H1 (cell line): ENCODE measurements around the gene CYP2W1. TPM values are rescaled to one million over a fixed set of nuclear protein-coding genes. Genes with fewer than 3 reads are reported as not detected.

Source experiments
- CTCF ChIA-PET: fragments of 300-600 bp; sonication (Branson Sonifier 250); formaldehyde crosslinking; loops from one replicate; lab custom pipeline; 2021; ENCODE audit not compliant: partially characterized antibody; lab: Charles Lee
- POLR2A ChIA-PET: fragments of 300-600 bp; sonication (Branson Sonifier 250); formaldehyde crosslinking; loops from one replicate; lab custom pipeline; 2021; ENCODE audit warnings: inconsistent platforms; ENCODE audit not compliant: partially characterized antibody; lab: Charles Lee
- DNase-seq, 2 experiments: peaks; one replicate each; pipeline versions ENCODE4 v3.0.0 to v3.0.0-alpha.2; 2010 to 2022; ENCODE audit warnings: low spot score in 2 of 2, low read depth in 1 of 2, mixed read lengths in 1 of 2
- FAIRE-seq: peaks from 2 replicates; lab custom pipeline; 2011; peaks lifted over from hg19 to GRCh38; lab: Jason Lieb, UNC
- H2AFZ ChIP-seq: 2 replicates; pipeline ENCODE4 v1.8.1; 2012; ENCODE audit warnings: low read length, inconsistent platforms
- H2AK5ac ChIP-seq: 2 replicates; pipeline ENCODE4 v1.6.1; 2013; ENCODE audit warnings: low read depth, low read length
- H2BK120ac ChIP-seq: replicated peaks from 2 replicates; pipeline ENCODE3; 2013; ENCODE audit warnings: low read depth, low read length, inconsistent platforms
- H2BK12ac ChIP-seq: 2 replicates; pipeline ENCODE4 v1.6.1; 2013; ENCODE audit warnings: low read depth, low read length
- H2BK15ac ChIP-seq: 2 replicates; pipeline ENCODE4 v1.6.1; 2013; ENCODE audit warnings: low read length
- H2BK20ac ChIP-seq: 2 replicates; pipeline ENCODE4 v1.6.1; 2013; ENCODE audit warnings: low read length
- H2BK5ac ChIP-seq: 2 replicates; pipeline ENCODE4 v1.6.1; 2013; ENCODE audit warnings: low read depth, low read length
- H3K14ac ChIP-seq: 2 replicates; pipeline ENCODE4 v1.6.1; 2013; ENCODE audit warnings: inconsistent platforms; ENCODE audit not compliant: insufficient read length
- H3K18ac ChIP-seq: 2 replicates; pipeline ENCODE4 v1.6.1; 2013; ENCODE audit warnings: low read length; ENCODE audit errors: extremely low read depth
- H3K23ac ChIP-seq: 2 replicates; pipeline ENCODE4 v1.6.1; 2013; ENCODE audit warnings: inconsistent platforms; ENCODE audit not compliant: insufficient read length
- H3K23me2 ChIP-seq: 2 replicates; pipeline ENCODE4 v1.6.1; 2013; ENCODE audit warnings: low read depth, low read length
- H3K27ac ChIP-seq: 2 replicates; pipeline ENCODE4 v1.6.1; 2011; ENCODE audit warnings: low read depth, low read length, inconsistent platforms
- H3K27me3 ChIP-seq, 4 experiments: replicated peaks in 1 of 4; 1 replicate in 1 of 4; 2 replicates in 3 of 4; pipeline versions ENCODE4 v1.6.1 to v1.8.1; 2011 to 2013; ENCODE audit warnings: low read length in 3 of 4, mild to moderate bottlenecking in 3 of 4, inconsistent platforms in 2 of 4, mixed read lengths in 2 of 4, moderate library complexity in 1 of 4; ENCODE audit not compliant: control insufficient read depth in 3 of 4, insufficient read depth in 3 of 4; ENCODE audit errors: extremely low read depth in 1 of 4
- H3K36me3 ChIP-seq, 4 experiments: 2 replicates each; pipeline versions ENCODE4 v1.6.1 to v1.8.1; 2011 to 2013; ENCODE audit warnings: mild to moderate bottlenecking in 4 of 4, low read length in 3 of 4, moderate library complexity in 2 of 4, control low read depth in 1 of 4, inconsistent platforms in 1 of 4; ENCODE audit not compliant: insufficient read depth in 4 of 4, control insufficient read depth in 2 of 4
- H3K4ac ChIP-seq: replicated peaks from 2 replicates; pipeline ENCODE3; 2013; ENCODE audit warnings: low read length, low read depth, mixed read lengths, inconsistent platforms; ENCODE audit not compliant: insufficient read length
- H3K4me1 ChIP-seq, 4 experiments: replicated peaks in 1 of 4; 1 replicate in 1 of 4; 2 replicates in 3 of 4; pipeline versions ENCODE4 v1.6.1 to v1.8.1; 2011 to 2013; ENCODE audit warnings: low read length in 3 of 4, inconsistent platforms in 2 of 4, mixed read lengths in 1 of 4; ENCODE audit not compliant: insufficient read depth in 4 of 4, control insufficient read depth in 3 of 4
- H3K4me2 ChIP-seq, 2 experiments: 2 replicates each; pipeline versions ENCODE4 v1.6.1 to v1.8.1; 2011 to 2013; ENCODE audit warnings: low read depth in 2 of 2, low read length in 2 of 2, control low read depth in 1 of 2, inconsistent platforms in 1 of 2, mild to moderate bottlenecking in 1 of 2; ENCODE audit not compliant: insufficient read depth in 1 of 2
- H3K4me3 ChIP-seq, 4 experiments: fragments of 200-600, 300-600 bp in 1 of 4; sonication (generic), shearing (Covaris generic), sonication (Bioruptor Twin) in 1 of 4; 2 replicates each; pipeline versions ENCODE4 v1.5.1 to v1.8.1; 2011 to 2016; ENCODE audit warnings: low read length in 4 of 4, low read depth in 3 of 4, control low read depth in 2 of 4, inconsistent platforms in 2 of 4, mild to moderate bottlenecking in 2 of 4, mixed read lengths in 1 of 4, moderate library complexity in 1 of 4; ENCODE audit not compliant: insufficient read depth in 2 of 4; ENCODE audit errors: extremely low read depth in 1 of 4
- H3K56ac ChIP-seq: replicated peaks from 2 replicates; pipeline ENCODE3; 2013; ENCODE audit warnings: low read depth, mild to moderate bottlenecking, mixed read lengths, low read length, inconsistent platforms; ENCODE audit not compliant: insufficient read length
- H3K79me1 ChIP-seq: 2 replicates; pipeline ENCODE4 v1.6.1; 2013; ENCODE audit warnings: low read depth, low read length, control low read depth
- H3K79me2 ChIP-seq, 2 experiments: 2 replicates each; pipeline versions ENCODE4 v1.6.1 to v1.8.1; 2012 to 2013; ENCODE audit warnings: low read length in 2 of 2, mild to moderate bottlenecking in 2 of 2, inconsistent platforms in 1 of 2; ENCODE audit not compliant: insufficient read depth in 2 of 2, control insufficient read depth in 1 of 2
- H3K9ac ChIP-seq, 4 experiments: replicated peaks in 1 of 4; 1 replicate in 1 of 4; 2 replicates in 3 of 4; pipeline versions ENCODE4 v1.6.1 to v1.8.1; 2011 to 2013; ENCODE audit warnings: low read depth in 3 of 4, low read length in 3 of 4, control low read depth in 2 of 4, mild to moderate bottlenecking in 2 of 4, moderate library complexity in 2 of 4, inconsistent platforms in 1 of 4; ENCODE audit errors: extremely low read depth in 1 of 4
- H3K9me3 ChIP-seq, 2 experiments: 2 replicates each; pipeline versions ENCODE4 v1.6.1 to v1.8.1; 2012 to 2013; ENCODE audit warnings: mild to moderate bottlenecking in 2 of 2, moderate library complexity in 2 of 2, control low read depth in 1 of 2, inconsistent platforms in 1 of 2, low read depth in 1 of 2, low read length in 1 of 2, mixed read lengths in 1 of 2; ENCODE audit not compliant: insufficient read depth in 2 of 2
- H4K20me1 ChIP-seq, 2 experiments: replicated peaks in 1 of 2; 2 replicates each; pipeline versions ENCODE3 to v1.8.1; 2011 to 2013; ENCODE audit warnings: inconsistent platforms in 2 of 2, low read length in 2 of 2, mild to moderate bottlenecking in 1 of 2; ENCODE audit not compliant: insufficient read depth in 2 of 2, control insufficient read depth in 1 of 2
- H4K5ac ChIP-seq: 2 replicates; pipeline ENCODE4 v1.6.1; 2013; ENCODE audit warnings: low read length, low read depth, mixed read lengths, inconsistent platforms; ENCODE audit not compliant: insufficient read length
- H4K8ac ChIP-seq: 2 replicates; pipeline ENCODE4 v1.8.0; 2013; ENCODE audit warnings: mild to moderate bottlenecking, moderate library complexity, low read length, inconsistent platforms; ENCODE audit not compliant: insufficient read depth; ENCODE audit errors: extremely low read depth
- H4K91ac ChIP-seq: replicated peaks from 2 replicates; pipeline ENCODE3; 2013; ENCODE audit warnings: low read length, mixed read lengths, inconsistent platforms; ENCODE audit not compliant: insufficient read length
- BCL11A ChIP-seq, 2 experiments: IDR thresholded peaks; one replicate each; pipeline ENCODE4 v1.6.1; 2011; ENCODE audit warnings: low read depth in 2 of 2, low read length in 2 of 2, mild to moderate bottlenecking in 2 of 2
- CBX8 ChIP-seq: fragments of 300-800, 300-1000 bp; sonication (generic); IDR thresholded peaks from 2 replicates; pipeline ENCODE4 v1.7.1; 2016; ENCODE audit warnings: low read depth, low read length, borderline replicate concordance
- JUN ChIP-seq: IDR thresholded peaks from 2 replicates; pipeline ENCODE4 v1.6.1; 2011; ENCODE audit warnings: low read depth, mild to moderate bottlenecking, improper control_type of control experiment, low read length
- JUND ChIP-seq: IDR thresholded peaks from 2 replicates; pipeline ENCODE4 v1.6.1; 2011; ENCODE audit warnings: mild to moderate bottlenecking, improper control_type of control experiment, low read length
- KDM1A ChIP-seq: fragments of 200-600, 300-600 bp; sonication (generic); IDR thresholded peaks from 2 replicates; pipeline ENCODE4 v1.7.1; 2016; ENCODE audit warnings: mild to moderate bottlenecking, low read length, borderline replicate concordance
- MAFK ChIP-seq: IDR thresholded peaks from 2 replicates; pipeline ENCODE4 v1.6.1; 2012; ENCODE audit warnings: low read depth, mild to moderate bottlenecking, improper control_type of control experiment, low read length
- NANOG ChIP-seq: IDR thresholded peaks from 2 replicates; pipeline ENCODE4 v1.6.1; 2011; ENCODE audit warnings: low read length, low read depth, mild to moderate bottlenecking, inconsistent platforms; ENCODE audit not compliant: insufficient read depth, poor library complexity, severe bottlenecking
- POU5F1 ChIP-seq: IDR thresholded peaks from 2 replicates; pipeline ENCODE4 v1.6.1; 2011; ENCODE audit warnings: low read depth, mild to moderate bottlenecking, low read length, moderate library complexity
- RAD21 ChIP-seq, 2 experiments: IDR thresholded peaks in 1 of 2; conservative IDR thresholded peaks in 1 of 2; 2 replicates each; pipeline ENCODE4 v1.6.1; 2011; ENCODE audit warnings: low read depth in 2 of 2, low read length in 2 of 2, improper control_type of control experiment in 1 of 2, inconsistent platforms in 1 of 2, mild to moderate bottlenecking in 1 of 2, moderate library complexity in 1 of 2
- RXRA ChIP-seq: IDR thresholded peaks from 2 replicates; pipeline ENCODE4 v1.6.1; 2011; ENCODE audit warnings: low read depth, mild to moderate bottlenecking, low read length, moderate library complexity; ENCODE audit not compliant: insufficient read depth
- TAF7 ChIP-seq: optimal IDR thresholded peaks from 2 replicates; pipeline ENCODE3; 2011; ENCODE audit warnings: low read depth, mild to moderate bottlenecking, inconsistent platforms, low read length, moderate library complexity, borderline replicate concordance
- WGBS, 2 experiments: shearing (Covaris generic) in 1 of 2; methylation state at CpG; one replicate each; pipeline versions ENCODE4 v1.1.6 to v1.1.7; 2013 to 2015; ENCODE audit warnings: low lambda C conversion rate in 2 of 2, mixed read lengths in 2 of 2, inconsistent platforms in 1 of 2, low coverage in 1 of 2, missing lambda C conversion rate in 1 of 2; ENCODE audit not compliant: insufficient replicate concordance in 2 of 2, insufficient coverage in 1 of 2, insufficient read length in 1 of 2; ENCODE audit errors: extremely low coverage in 1 of 2, missing lambda C conversion rate in 1 of 2; 5-methylcytosine and 5-hydroxymethylcytosine counted together
- polyA plus RNA-seq, 7 experiments: library from polyadenylated mRNA; depleted of rRNA in 3 of 7; stranded (reverse) in 5 of 7; unstranded in 2 of 7; fragments of >200 nt in 5 of 7; fragments of 200-250 nt in 2 of 7; gene quantifications; 1 replicate in 5 of 7; 2 replicates in 1 of 7; 4 replicates in 1 of 7; pipeline versions ENCODE4 v1.2.1 to v1.2.3, GENCODE V29; 2011 to 2013; ENCODE audit warnings: missing spikeins in 2 of 7, mixed read lengths in 2 of 7
- total RNA-seq: library from RNA; stranded (reverse); fragmentation: NEBNext Ultra II Directional; extraction: Animal tissue kit (Norgen Biotek cat#: 25700); gene quantifications from 2 replicates; pipeline ENCODE4 v1.2.1, GENCODE V29; 2021
- TF ChIP-seq, protein P1 (sequence below): IDR thresholded peaks from 2 replicates; pipeline ENCODE4 v1.6.1; 2012; ENCODE audit warnings: inconsistent platforms

CYP2W1 gene
- total and polyA plus RNA-seq, 2 of the 8 experiments (the other 6 are each of a cell fraction or from before 2014, with no cell fraction given): not detected

DNA sequence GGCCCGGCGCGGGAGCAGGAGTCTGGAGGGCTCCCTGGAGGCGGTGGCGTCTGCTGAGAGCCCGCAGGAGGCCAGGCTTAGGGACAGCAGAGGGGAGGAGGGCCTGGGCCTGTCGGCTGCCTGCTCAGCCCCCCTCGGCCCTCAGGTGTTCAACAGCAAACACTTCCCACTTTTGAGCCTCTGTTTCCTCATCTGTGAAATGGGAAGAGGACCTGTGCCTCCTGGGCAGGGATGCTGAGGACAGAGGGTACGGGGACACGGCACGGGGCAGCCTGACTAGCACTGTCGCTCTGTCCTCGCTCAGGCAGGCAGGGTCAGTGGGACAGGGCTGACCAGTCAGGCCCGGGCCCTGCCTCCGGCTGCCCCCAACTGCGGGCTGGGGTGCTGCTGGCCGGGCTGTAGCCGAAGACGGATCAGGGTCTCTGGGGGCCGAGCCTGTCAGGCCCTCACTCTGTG, 663 bp downstream of the CYP2W1 start:
- FAIRE-seq: no peak
- Histone ChIP-seq H2BK5ac (no peak overlapping the region), H3K18ac (no peak overlapping the region), H3K56ac (no peak overlapping the region), H3K4me2 (no peak overlapping the region), H3K79me2 (no peaks in the 10 kb centered on the region), H3K9me3 (no peaks in the 10 kb centered on the region), H2BK12ac (no peak overlapping the region), H4K8ac (peak overlapping the region; percentile 93; the same call in 1 of the 2 replicates), H4K5ac (no peak overlapping the region), H2BK120ac (no peak overlapping the region), H3K23me2 (no peaks in the 10 kb centered on the region), H3K79me1 (no peaks in the 10 kb centered on the region), H2AK5ac (no peak overlapping the region), H4K20me1 (no peaks in the 10 kb centered on the region), H3K27me3 (no peaks in the 10 kb centered on the region), H3K9ac (no peak overlapping the region), H4K91ac (no peak overlapping the region), H2BK15ac (no peak overlapping the region), H3K4me1 (peaks cover 0 to 9% (median 4%) of the 10 kb centered on the region in 4 experiments; a peak in 5 of 7 replicates), H2BK20ac (no peak overlapping the region), H3K14ac (no peak overlapping the region), H3K27ac (no peak overlapping the region), H3K4ac (no peak overlapping the region), H3K4me3 (no peak overlapping the region), H2AFZ (no peak overlapping the region), H3K36me3 (no peaks in the 10 kb centered on the region), H3K23ac (no peak overlapping the region)
- ChIA-PET CTCF (interaction anchor here (0.6 to 3.6 kb wide), 5 partner anchors 8 to 27 kb away, joined by 3 to 30 read pairs (median 4); partner anchors contain the start of gene COX19), POLR2A (interaction anchor here (2.4 kb wide), 1 partner anchor 9 kb away, joined by 12 read pairs; the partner anchor contains the start of gene COX19)
- no peak for DNase-seq
- WGBS, 2 experiments: 90% methylated on average over 20 of the region's 20 CpGs; no CpG with 5 or more reads in 1 of the 2 experiments
- TF ChIP-seq, protein P1, sequence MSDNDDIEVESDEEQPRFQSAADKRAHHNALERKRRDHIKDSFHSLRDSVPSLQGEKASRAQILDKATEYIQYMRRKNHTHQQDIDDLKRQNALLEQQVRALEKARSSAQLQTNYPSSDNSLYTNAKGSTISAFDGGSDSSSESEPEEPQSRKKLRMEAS: no peak
- TF ChIP-seq NANOG (no peak), BCL11A (IDR thresholded peaks at IDR 0.05; ENCODE audit: low read depth in 2 of 2, low read length in 2 of 2) (no peak), JUN (no peak), MAFK (no peak), TAF7 (no peak), KDM1A (no peak), CBX8 (no peak), RXRA (no peak), POU5F1 (no peak), RAD21 (IDR thresholded peaks at IDR 0.05 in 1 of 2, conservative IDR thresholded peaks at IDR 0.05 in 1 of 2; ENCODE audit: low read depth in 2 of 2, low read length in 2 of 2) (no peak), JUND (no peak)
